ENCODE results near the gene KRTAP10-8. TPM values are rescaled to one million over a fixed set of nuclear protein-coding genes. Genes with fewer than 3 reads are reported as not detected.
"Not testable (repeated sequence)": the region's sequence is repeated elsewhere in the genome, so short reads cannot be mapped to it uniquely, and the experiment has no call there.

Gene KRTAP10-8
- total RNA-seq, 6 experiments from 2014 or later = not detected

- no peak for TF ChIP-seq CTCF (IDR thresholded peaks at IDR 0.05)
- no peak for DNase-seq
- Mint-ChIP-seq H3K36me3 (ENCODE audit: low read depth) (no peaks in the 10 kb centered on the region), H3K9me3 (no peaks in the 10 kb centered on the region; the same call in none of the 2 replicates), H3K4me1 (ENCODE audit: low read depth) (no peaks in the 10 kb centered on the region; the same call in 1 of the 2 replicates), H3K4me3 (no peak overlapping the region), H3K27me3 (ENCODE audit: insufficient read depth) (peaks cover 21% of the 10 kb centered on the region), H3K27ac (no peak overlapping the region)
Measured at GRCh38 chr21:44599264-44600029, 12.4 kb upstream of the KRTAP10-8 start.

GRCh38 chr21:44600118-44600978 is 11.5 kb upstream of the KRTAP10-8 start, which contains the start of gene KRTAP10-7:
KRTAP10-7 (plus strand) TSS chr21:44600597; CDS start chr21:44600622, 25 bp downstream.
- not testable (repeated sequence) for H3K27ac Mint-ChIP-seq; H3K4me3 Mint-ChIP-seq; H3K4me1 Mint-ChIP-seq (ENCODE audit: low read depth); H3K9me3 Mint-ChIP-seq; H3K36me3 Mint-ChIP-seq (ENCODE audit: low read depth); DNase-seq
- peaks cover 17% of the 10 kb centered on the region for H3K27me3 Mint-ChIP-seq (ENCODE audit: insufficient read depth)

- peak; percentile 5; the same call in 1 of the 2 replicates for TF ChIP-seq CTCF (IDR thresholded peaks at IDR 0.05)
- not testable (repeated sequence) for DNase-seq; H3K9me3 Mint-ChIP-seq; H3K36me3 Mint-ChIP-seq (ENCODE audit: low read depth); H3K4me3 Mint-ChIP-seq; H3K27ac Mint-ChIP-seq; H3K4me1 Mint-ChIP-seq (ENCODE audit: low read depth)
- H3K27me3 Mint-ChIP-seq (ENCODE audit: insufficient read depth) = peaks cover 15% of the 10 kb centered on the region
Measured at GRCh38 chr21:44601091-44601490, 10.8 kb upstream of the KRTAP10-8 start.

GRCh38 chr21:44601596-44602462 is 10.1 kb upstream of the KRTAP10-8 start:
- no peak for DNase-seq
- no peaks in the 10 kb centered on the region; the same call in 1 of the 2 replicates for H3K4me1 Mint-ChIP-seq (ENCODE audit: low read depth)
- no peak for TF ChIP-seq CTCF (IDR thresholded peaks at IDR 0.05)
- no peaks in the 10 kb centered on the region for H3K36me3 Mint-ChIP-seq (ENCODE audit: low read depth)
- H3K27ac Mint-ChIP-seq = no peak overlapping the region
- peaks cover 4% of the 10 kb centered on the region for H3K9me3 Mint-ChIP-seq
- no peak overlapping the region for H3K4me3 Mint-ChIP-seq
- peaks cover 13% of the 10 kb centered on the region for H3K27me3 Mint-ChIP-seq (ENCODE audit: insufficient read depth)

GRCh38 chr21:44602463-44602850 is 9.4 kb upstream of the KRTAP10-8 start:
- Mint-ChIP-seq H3K27me3 (ENCODE audit: insufficient read depth) (peaks cover 13% of the 10 kb centered on the region), H3K36me3 (ENCODE audit: low read depth) (no peaks in the 10 kb centered on the region), H3K27ac (no peak overlapping the region), H3K4me3 (no peak overlapping the region), H3K9me3 (peaks cover 7% of the 10 kb centered on the region), H3K4me1 (ENCODE audit: low read depth) (no peaks in the 10 kb centered on the region; the same call in 1 of the 2 replicates)
- no peak for TF ChIP-seq CTCF (IDR thresholded peaks at IDR 0.05)
- DNase-seq = no peak
